Measurements from ENCODE around the gene CHMP5. TPM values are rescaled to one million over a fixed set of nuclear protein-coding genes. Genes with fewer than 3 reads are reported as not detected.

CHMP5 gene
- polyA plus RNA-seq, 2 of the 4 experiments (the other 2 are of a cell fraction), result 108 to 187 TPM

DNA sequence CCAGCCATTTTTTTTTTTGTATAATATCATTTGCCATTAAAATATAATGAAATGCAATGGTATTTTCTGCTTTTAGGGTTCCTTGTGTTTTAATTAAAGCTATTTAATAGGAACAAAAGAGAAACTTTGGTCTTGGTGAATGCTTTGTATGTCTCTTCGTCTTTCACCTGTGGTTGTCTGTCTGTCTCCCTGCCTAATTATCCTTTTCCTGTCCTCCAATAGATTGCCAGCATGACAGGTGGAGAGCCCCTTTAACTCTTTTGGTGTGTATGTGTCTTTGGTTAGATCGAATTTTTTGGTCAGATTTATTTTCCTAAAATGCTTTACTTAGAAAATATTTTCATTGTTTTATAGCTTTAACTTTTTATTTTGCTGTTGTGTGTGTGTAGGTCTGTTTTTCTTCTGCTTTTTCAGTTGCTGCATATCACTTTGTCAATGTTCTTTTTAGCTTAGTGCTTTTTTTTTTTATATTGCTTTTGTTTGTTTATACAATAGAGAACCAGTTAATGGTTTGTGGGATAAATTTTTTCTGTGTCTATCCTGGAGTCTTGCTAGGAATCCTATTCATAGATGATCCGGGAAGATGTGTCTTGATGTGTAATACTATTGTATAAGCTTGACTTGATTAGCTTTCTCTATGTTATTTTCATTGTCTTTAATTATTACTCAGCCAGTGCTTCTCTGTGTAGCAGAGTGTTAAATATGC is 8.6 kb downstream of the CHMP5 start (continued):
- TF ChIP-seq BCL3 (IDR thresholded peaks at IDR 0.05) (no peak), HDAC2 (IDR thresholded peaks at IDR 0.05) (no peak), RCOR1 (IDR thresholded peaks at IDR 0.05; ENCODE audit: low read depth, low read length) (no peak), POLR2AphosphoS2 (conservative IDR thresholded peaks at IDR 0.05; ENCODE audit: low read length) (no peak), ZC3H11A (IDR thresholded peaks at IDR 0.05) (no peak)

- 51% methylated on average over 2 of the region's 2 CpGs for WGBS (ENCODE audit: missing lambda C conversion rate)
- no peak for DNase-seq (ENCODE audit: low read depth in 1 of 2, low spot score in 1 of 2)
- TF ChIP-seq RFX5 (IDR thresholded peaks at IDR 0.05) (no peak), HOXB13 (CRISPR knock-in tag; IDR thresholded peaks at IDR 0.05; ENCODE audit: low read depth) (no peak), RARB (CRISPR knock-in tag; IDR thresholded peaks at IDR 0.05) (no peak), KDM1A (IDR thresholded peaks at IDR 0.05; ENCODE audit: low read depth) (no peak), EHMT2 (IDR thresholded peaks at IDR 0.05; ENCODE audit: low read depth) (no peak), TFCP2L1 (CRISPR knock-in tag; IDR thresholded peaks at IDR 0.05) (no peak), NPAS2 (CRISPR knock-in tag; IDR thresholded peaks at IDR 0.05; ENCODE audit: borderline replicate concordance) (no peak), JUNB (IDR thresholded peaks at IDR 0.05) (no peak), EP300 (IDR thresholded peaks at IDR 0.05) (no peak), NR3C1 (IDR thresholded peaks at IDR 0.05) (no peak)
- FAIRE-seq, result no peak
- Histone ChIP-seq H3K27ac (no peak overlapping the region), H3K4me2 (no peak overlapping the region), H3K4me1 (no peaks in the 10 kb centered on the region), H3K4me3 (no peak overlapping the region), H3K9me3 (no peaks in the 10 kb centered on the region)
- ChIA-PET POLR2A (interaction anchor here (0.6 to 1.5 kb wide), 2 partner anchors 10 to 464 kb away, joined by 3 read pairs; partner anchors contain the start of gene BAG1), CTCF (interaction anchor here (1.0 to 3.4 kb wide), 7 partner anchors 9 to 101 kb away, joined by 3 to 16 read pairs (median 6); no protein-coding TSS in a partner anchor)
- no peak for ATAC-seq
These were observed 9.1 kb downstream of the CHMP5 start for GRCh38 chr9:33273972-33274328.

DNA sequence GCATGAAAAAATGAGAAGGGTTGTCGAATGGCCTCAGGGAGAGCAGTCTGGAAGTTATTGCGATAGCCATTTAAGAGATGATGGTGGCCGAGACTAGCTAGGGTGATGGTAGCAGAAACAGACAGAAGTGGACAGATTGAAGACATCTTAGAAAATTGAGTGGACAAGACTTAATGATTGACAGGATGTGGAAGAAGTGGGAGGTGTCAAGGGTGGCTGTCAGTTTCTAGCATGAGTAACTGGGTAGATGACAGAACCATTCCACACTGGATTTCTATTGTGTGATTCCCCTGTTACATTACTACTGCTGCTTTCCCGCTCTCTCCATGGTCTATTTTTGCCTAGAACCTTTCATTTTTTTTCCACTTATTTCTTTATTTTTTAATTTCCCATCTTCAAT is 12.6 kb downstream of the CHMP5 start:
- TF ChIP-seq HDAC2 (IDR thresholded peaks at IDR 0.05) (no peak), EHMT2 (IDR thresholded peaks at IDR 0.05; ENCODE audit: low read depth) (no peak), CHD4 (IDR thresholded peaks at IDR 0.05; ENCODE audit: borderline replicate concordance) (no peak), CBX8 (IDR thresholded peaks at IDR 0.05) (no peak), NR3C1 (IDR thresholded peaks at IDR 0.05) (no peak), PHF8 (IDR thresholded peaks at IDR 0.05; ENCODE audit: borderline replicate concordance, low read depth) (no peak), CHD2 (IDR thresholded peaks at IDR 0.05; ENCODE audit: low read length, partially characterized antibody) (no peak), FOSB (CRISPR knock-in tag; IDR thresholded peaks at IDR 0.05) (no peak), RARB (CRISPR knock-in tag; IDR thresholded peaks at IDR 0.05) (no peak), GATA3 (IDR thresholded peaks at IDR 0.05; ENCODE audit: borderline replicate concordance) (no peak), KDM5A (IDR thresholded peaks at IDR 0.05) (no peak), EHF (CRISPR knock-in tag; IDR thresholded peaks at IDR 0.05) (no peak), HOXA7 (CRISPR knock-in tag; IDR thresholded peaks at IDR 0.05) (no peak), RNF2 (IDR thresholded peaks at IDR 0.05; ENCODE audit: borderline replicate concordance, low read depth) (no peak), BHLHE40 (IDR thresholded peaks at IDR 0.05; ENCODE audit: low read depth, low read length) (no peak), HES2 (IDR thresholded peaks at IDR 0.05) (no peak), ZFP36 (IDR thresholded peaks at IDR 0.05; ENCODE audit: borderline replicate concordance, partially characterized antibody) (no peak)
- Histone ChIP-seq H3K4me3 (no peak overlapping the region), H3K27ac (no peak overlapping the region), H3K9me3 (no peaks in the 10 kb centered on the region), H3K4me1 (no peaks in the 10 kb centered on the region), H3K4me2 (no peak overlapping the region)
- ChIA-PET POLR2A (no interaction called here), CTCF (interaction anchor here (1.3 kb wide), 1 partner anchor 13 kb away, joined by 3 read pairs; the partner anchor contains the start of gene NFX1)
- ATAC-seq, result no peak
- WGBS (ENCODE audit: missing lambda C conversion rate), result 97% methylated on average over 4 of the region's 4 CpGs
- FAIRE-seq, result no peak
- DNase-seq (ENCODE audit: low read depth in 1 of 2, low spot score in 1 of 2), result no peak
